GM18868 (cell line): ENCODE measurements around the gene SLC2A4.
A peak's percentile ranks its signal among the peaks of the same experiment; 100 is the strongest.

Experiments
- ATAC-seq: cut with Tn5 transposase; IDR thresholded peaks from one replicate; pipeline ENCODE4 v1.9.1; 2021; ENCODE audit warnings: mild to moderate bottlenecking, moderate library complexity; ENCODE audit not compliant: unreplicated experiment

Gene SLC2A4

GRCh38 chr17:7246779-7247178 is 34.7 kb upstream of the SLC2A4 start:
- no peak for ATAC-seq

DNA sequence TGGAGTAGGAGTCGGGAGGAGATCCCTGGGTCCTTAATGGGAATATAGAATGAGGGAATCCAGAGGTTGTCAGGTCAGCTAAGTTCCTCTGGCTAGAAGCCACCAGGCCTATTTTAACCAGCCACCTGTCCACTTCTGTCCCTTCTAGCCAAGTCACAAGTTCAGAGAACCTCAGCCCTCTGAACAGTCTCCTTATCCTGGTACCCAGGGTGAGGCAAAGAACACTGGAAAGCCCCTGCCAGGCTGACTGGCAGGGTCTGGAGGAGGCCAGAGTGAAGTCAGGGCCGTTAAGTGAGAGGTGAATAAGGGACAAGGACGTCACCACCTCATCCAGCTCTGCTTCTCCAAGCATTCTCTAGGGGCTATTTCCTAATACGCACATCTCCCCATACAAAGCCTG is 32.7 kb upstream of the SLC2A4 start:
- ATAC-seq: no peak

GRCh38 chr17:7249214-7249613 is 32.3 kb upstream of the SLC2A4 start:
- no peak for ATAC-seq

DNA sequence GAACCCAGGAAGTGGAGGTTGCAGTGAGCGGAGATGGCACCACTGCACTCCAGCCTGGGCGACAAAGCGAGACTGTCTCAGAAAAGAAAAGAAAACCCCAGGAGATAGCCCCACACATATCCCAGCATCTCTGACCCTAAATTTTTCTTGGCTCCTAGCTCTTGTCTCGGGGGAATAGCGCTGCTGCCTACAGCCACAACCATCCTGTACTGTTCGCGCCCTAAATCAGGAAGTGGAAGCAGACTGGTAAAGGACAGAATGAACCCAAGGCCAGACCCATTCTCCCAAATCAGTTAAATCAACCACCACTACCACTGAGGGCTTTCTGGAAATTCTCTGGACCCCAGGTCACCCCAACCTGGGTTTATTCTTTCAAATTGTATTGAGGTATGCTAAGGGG is 31.7 kb upstream of the SLC2A4 start:
- no peak for ATAC-seq

- no peak for ATAC-seq
These were observed 30.6 kb upstream of the SLC2A4 start for GRCh38 chr17:7250695-7251627.

DNA sequence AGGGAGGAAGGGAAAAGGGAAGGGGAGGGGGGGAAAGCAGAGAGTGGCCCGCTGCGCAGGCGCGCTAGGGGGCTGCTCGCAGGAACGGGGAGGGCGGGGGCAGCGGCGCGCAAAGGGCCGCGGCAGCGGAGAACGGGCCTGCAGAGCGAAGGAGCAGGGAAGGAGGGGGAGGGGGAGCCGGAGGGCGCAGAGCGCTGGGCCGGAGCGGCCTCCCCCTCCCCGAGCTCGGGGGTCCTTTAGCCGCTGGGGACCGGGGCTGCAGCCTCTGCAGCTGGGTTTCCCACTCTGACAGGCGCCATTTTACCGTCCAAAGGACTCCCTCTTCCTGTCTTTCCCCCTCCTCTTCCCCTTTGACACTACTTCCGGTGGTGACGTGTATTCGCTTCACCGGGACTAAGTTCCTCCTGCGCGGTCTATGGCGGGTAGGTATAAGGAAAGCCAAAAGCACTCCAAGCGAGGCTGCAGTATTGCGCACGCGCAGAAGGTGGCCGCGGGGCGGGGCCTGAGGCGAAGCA is 29.8 kb upstream of the SLC2A4 start, which contains the start of gene CTDNEP1:
TSS of gene CTDNEP1 (minus strand) at position 74 of the 515 bp plus-strand sequence. CDS start 438 bp downstream, outside the sequence.
- ATAC-seq: peak; percentile 87

- peak; percentile 53 for ATAC-seq
These were observed 29.1 kb upstream of the SLC2A4 start, which contains the start of gene ELP5 for GRCh38 chr17:7252176-7253043. ELP5 (plus strand) TSS chr17:7252215; CDS start chr17:7252551, 336 bp downstream.

DNA sequence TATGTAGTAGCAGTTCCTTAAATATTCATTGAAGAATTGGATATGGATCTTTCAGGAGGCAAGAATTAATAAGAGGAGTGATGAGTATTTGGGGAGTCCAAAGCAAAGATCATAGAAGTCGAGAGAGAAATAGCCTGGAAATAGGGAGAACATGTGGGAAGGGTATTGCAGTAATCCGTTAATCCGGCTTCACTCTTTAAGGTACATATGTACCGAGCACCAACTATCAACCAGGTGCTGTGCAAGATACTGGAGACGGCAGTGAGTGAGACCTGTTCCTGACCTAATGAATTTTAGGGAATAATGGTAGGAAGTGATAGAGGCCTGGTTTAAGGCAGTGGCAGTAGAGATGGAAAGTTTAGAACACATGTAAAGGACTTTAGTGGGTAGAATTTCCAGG is 28.4 kb upstream of the SLC2A4 start:
- ATAC-seq: no peak

DNA sequence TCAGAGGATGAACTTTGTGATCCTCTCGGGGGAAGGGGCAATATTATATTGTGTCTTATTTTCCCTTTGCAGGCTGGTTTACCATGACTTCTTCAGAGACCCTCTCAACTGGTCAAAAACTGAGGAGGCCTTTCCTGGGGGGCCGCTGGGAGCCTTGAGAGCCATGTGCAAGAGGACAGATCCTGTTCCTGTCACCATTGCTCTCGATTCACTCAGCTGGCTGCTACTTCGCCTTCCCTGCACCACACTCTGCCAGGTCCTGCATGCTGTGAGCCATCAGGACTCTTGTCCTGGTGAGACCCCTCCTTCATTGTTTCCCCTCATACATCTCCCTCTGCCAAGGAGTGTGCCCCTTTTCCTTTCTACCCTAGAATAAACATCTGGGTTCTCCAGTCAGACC is 27.0 kb upstream of the SLC2A4 start:
- ATAC-seq: no peak

DNA sequence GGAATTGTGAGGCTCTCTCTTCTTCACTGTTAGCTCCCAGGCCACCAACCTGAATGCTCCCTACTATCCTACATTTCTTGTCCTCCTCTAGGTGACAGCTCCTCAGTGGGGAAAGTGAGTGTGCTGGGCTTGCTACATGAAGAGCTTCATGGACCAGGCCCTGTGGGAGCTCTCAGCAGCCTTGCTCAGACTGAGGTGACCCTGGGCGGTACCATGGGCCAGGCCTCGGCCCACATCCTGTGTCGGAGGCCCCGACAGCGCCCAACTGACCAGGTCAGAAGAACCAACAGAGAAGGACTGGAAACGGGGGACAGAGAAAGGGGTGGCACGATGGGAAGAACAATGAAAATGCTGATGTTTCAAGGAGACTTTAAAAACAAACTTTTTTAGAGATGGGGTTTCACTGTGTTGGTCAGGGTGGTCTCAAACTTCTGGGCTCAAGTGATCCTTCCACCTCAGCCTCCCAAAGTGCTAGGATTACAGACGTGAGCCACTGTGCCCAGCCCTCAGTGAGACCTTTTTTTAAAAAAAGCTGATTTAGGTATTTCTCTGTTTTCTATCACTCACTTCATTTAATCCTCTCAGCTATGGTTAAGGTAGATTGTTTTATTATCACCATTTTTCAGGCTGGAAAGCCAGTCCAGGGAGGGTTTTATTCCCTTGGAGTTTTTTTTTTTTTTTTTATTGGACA is 24.6 kb upstream of the SLC2A4 start:
- ATAC-seq: no peak

- ATAC-seq: no peak
These were observed 22.6 kb upstream of the SLC2A4 start for GRCh38 chr17:7258731-7259554.

GRCh38 chr17:7259555-7259889 is 22.0 kb upstream of the SLC2A4 start:
- no peak for ATAC-seq

DNA sequence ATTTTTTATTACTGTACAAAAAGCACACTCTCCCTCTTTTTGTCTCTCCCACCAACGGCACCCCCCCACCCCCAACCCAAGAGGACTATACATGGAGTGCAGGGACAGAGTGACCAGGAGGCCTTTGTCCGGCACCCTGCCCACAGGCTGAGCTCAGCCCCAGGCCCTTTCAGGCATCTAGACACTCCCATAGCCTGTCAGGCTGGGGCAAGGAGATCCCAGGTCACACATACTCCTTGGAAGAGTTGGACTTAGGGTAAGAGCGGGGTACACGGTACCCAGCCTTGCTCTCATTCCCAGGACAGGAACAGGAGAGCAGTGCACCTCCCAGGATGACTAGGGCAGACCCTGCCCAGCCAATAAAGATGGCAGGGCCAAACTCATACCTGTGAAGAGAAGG is 21.4 kb upstream of the SLC2A4 start:
- ATAC-seq: no peak

GRCh38 chr17:7260651-7261378 is 20.7 kb upstream of the SLC2A4 start:
- no peak for ATAC-seq

DNA sequence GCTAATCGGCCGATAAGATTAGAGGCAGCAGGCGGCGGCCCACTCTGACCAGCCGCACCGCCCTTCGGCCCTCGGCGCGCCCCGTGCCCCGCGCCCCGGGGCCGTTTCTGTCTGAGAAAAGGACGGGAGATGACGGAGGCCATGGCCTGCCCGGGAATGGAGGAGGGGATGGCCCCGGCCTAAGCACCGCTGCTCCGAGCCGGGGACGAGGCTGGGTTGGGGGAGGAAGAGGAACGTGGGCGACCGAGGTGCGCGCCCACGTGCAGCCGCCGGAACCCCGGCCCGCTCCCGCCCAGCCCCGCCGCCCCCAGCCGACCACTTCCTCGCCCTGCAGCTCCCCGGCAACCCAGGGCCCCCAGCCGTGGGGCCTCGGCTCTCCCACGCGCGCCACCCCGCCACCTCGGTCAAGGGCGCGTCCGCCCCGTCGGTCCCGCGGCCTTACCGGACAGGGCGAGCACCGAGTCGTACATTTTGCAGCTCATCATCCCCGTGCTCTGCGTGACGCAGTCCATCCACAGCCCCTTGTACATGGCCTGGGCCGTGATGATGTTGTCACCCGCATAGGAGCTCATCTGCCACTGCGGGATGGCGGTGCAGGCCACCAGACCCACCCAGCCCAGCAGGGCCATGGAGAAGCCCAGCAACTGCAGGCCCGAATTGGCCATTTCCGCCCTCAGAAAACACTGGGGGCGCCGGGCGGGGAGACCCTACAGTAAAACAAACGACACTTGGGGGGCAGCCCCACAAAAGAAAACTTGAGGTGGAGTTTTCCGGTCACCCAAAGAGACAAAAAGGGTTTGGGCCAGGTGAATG is 19.9 kb upstream of the SLC2A4 start:
- no peak for ATAC-seq

DNA sequence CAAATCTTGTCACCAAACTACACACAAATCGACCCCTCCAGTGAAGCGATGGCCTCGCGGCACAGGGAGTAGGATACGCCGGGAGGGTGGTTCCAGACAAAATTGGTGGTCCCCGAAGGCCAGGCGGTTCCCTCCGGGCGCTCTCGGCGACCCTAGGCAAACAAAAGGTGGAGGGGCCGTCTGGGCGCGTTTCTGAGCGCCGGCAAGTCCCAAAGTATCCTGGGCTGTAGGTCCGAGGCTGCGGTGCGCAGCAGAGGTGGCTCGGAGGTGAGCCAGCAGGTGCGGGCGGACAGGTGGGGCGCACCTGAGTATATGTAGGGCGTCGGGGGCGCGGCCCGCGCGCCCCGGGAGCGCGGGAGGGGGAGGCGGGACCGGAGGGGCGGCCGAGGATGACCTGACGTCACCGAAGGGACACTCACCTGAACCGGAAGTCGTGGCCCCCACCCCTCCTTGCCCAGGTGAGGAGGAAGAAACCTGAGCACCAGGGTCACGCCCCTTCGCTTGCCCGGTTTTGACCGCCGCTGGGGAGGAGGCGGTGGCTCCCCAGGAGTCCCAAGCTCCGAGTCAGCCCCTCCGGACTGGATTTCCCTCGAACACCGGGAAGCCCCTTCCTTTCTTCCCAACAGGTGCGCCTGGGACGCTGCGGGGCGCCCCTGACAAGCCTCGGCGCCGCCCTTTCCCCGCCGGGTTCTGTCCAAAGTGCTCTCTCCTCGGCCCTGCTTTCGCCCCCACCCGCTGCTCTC is 19.2 kb upstream of the SLC2A4 start, which contains the start of gene CLDN7:
TSS of gene CLDN7 (minus strand) at position 287 of the 743 bp plus-strand sequence. CDS start 435 bp downstream, outside the sequence.
- no peak for ATAC-seq

GRCh38 chr17:7262935-7263800 is 18.4 kb upstream of the SLC2A4 start:
- ATAC-seq: no peak
